GM23338 (cell line): ENCODE measurements around the gene MAD1L1. TPM values are rescaled to one million over a fixed set of nuclear protein-coding genes. Genes with fewer than 3 reads are reported as not detected.

Source experiments
- ATAC-seq: fragments of 200-7000 bp; cut with Tn5 transposase; 3 replicates; pipeline ENCODE4 v1.9.1; 2020
- DNase-seq: peaks from one replicate; pipeline ENCODE4 v3.0.0-alpha.2; 2015; ENCODE audit warnings: low spot score
- H2AFZ ChIP-seq: fragments of 200-600 bp; sonication (generic); 2 replicates; pipeline ENCODE4 v1.8.0; 2016; ENCODE audit warnings: antibody characterized with exemption, mild to moderate bottlenecking, moderate library complexity
- H3F3A ChIP-seq: fragments of 200-600 bp; sonication (generic); replicated peaks from 2 replicates; pipeline ENCODE4 v1.8.0; 2017; ENCODE audit warnings: antibody characterized with exemption, mixed run types, low read depth
- H3K27ac ChIP-seq: fragments of 200-600 bp; sonication (generic); 2 replicates; pipeline ENCODE4 v1.6.1; 2016; ENCODE audit warnings: low read depth
- H3K27me3 ChIP-seq: fragments of 200-600 bp; sonication (generic); 2 replicates; pipeline ENCODE4 v1.8.0; 2016; ENCODE audit warnings: mild to moderate bottlenecking, mixed run types, moderate library complexity; ENCODE audit not compliant: insufficient read depth
- H3K36me3 ChIP-seq: fragments of 200-600 bp; sonication (generic); 2 replicates; pipeline ENCODE4 v1.8.0; 2016; ENCODE audit warnings: mild to moderate bottlenecking; ENCODE audit not compliant: insufficient read depth
- H3K4me1 ChIP-seq: fragments of 200-600 bp; sonication (generic); 2 replicates; pipeline ENCODE4 v1.8.0; 2016; ENCODE audit warnings: mild to moderate bottlenecking, moderate library complexity; ENCODE audit not compliant: insufficient read depth
- H3K4me2 ChIP-seq: fragments of 200-600 bp; sonication (generic); 2 replicates; pipeline ENCODE4 v1.7.1; 2017; ENCODE audit warnings: mixed run types
- H3K4me3 ChIP-seq: fragments of 200-600 bp; sonication (generic); 2 replicates; pipeline ENCODE4 v1.6.1; 2016; ENCODE audit warnings: mixed run types
- H3K79me2 ChIP-seq: fragments of 200-600 bp; sonication (generic); replicated peaks from 2 replicates; pipeline ENCODE4 v1.8.0; 2017; ENCODE audit warnings: mild to moderate bottlenecking; ENCODE audit not compliant: insufficient read depth
- H3K9me2 ChIP-seq: fragments of 200-600 bp; sonication (generic); 2 replicates; pipeline ENCODE4 v1.8.0; 2017; ENCODE audit not compliant: insufficient read depth
- H4K20me1 ChIP-seq: fragments of 200-600 bp; sonication (generic); replicated peaks from 2 replicates; pipeline ENCODE4 v1.8.0; 2017; ENCODE audit warnings: mild to moderate bottlenecking; ENCODE audit not compliant: insufficient read depth
- H3K27ac Mint-ChIP-seq: 2 replicates; pipeline ENCODE4 v1.8.0; 2020; ENCODE audit warnings: inconsistent platforms, mild to moderate bottlenecking, moderate library complexity, mixed read lengths
- H3K27me3 Mint-ChIP-seq: 3 replicates; pipeline ENCODE4 v1.8.0; 2022; ENCODE audit warnings: low read depth, mild to moderate bottlenecking, moderate library complexity, mixed read lengths, inconsistent platforms; ENCODE audit not compliant: insufficient read depth, poor library complexity
- H3K36me3 Mint-ChIP-seq: 3 replicates; pipeline ENCODE4 v1.8.0; 2021; ENCODE audit warnings: low read depth, mild to moderate bottlenecking, inconsistent platforms, moderate library complexity, mixed read lengths
- H3K4me1 Mint-ChIP-seq: 3 replicates; pipeline ENCODE4 v1.8.0; 2020; ENCODE audit warnings: mild to moderate bottlenecking, inconsistent platforms, mixed read lengths
- H3K4me3 Mint-ChIP-seq: 3 replicates; pipeline ENCODE4 v1.8.0; 2021; ENCODE audit warnings: moderate library complexity, mild to moderate bottlenecking, inconsistent platforms, mixed read lengths
- H3K9me3 Mint-ChIP-seq: 3 replicates; pipeline ENCODE4 v1.8.0; 2020; ENCODE audit warnings: moderate library complexity, mild to moderate bottlenecking, inconsistent platforms, mixed read lengths
- CREB1 ChIP-seq: fragments of 250-450 bp; sonication (Bioruptor Pico); IDR thresholded peaks from 2 replicates; pipeline ENCODE4 v1.5.0; 2020; ENCODE audit warnings: low read depth, mild to moderate bottlenecking, moderate library complexity
- CTCF ChIP-seq, 2 experiments: fragments of 200-600 bp in 1 of 2; sonication (generic) in 1 of 2; conservative IDR thresholded peaks; 2 replicates each; pipeline versions ENCODE4 v1.5.1 to v1.6.1; 2016 to 2017; ENCODE audit warnings: antibody characterized with exemption in 2 of 2, low read depth in 2 of 2, mild to moderate bottlenecking in 2 of 2, moderate library complexity in 1 of 2
- ETS1 ChIP-seq: IDR thresholded peaks from 2 replicates; pipeline ENCODE4 v1.6.1; 2016; ENCODE audit warnings: antibody characterized with exemption
- EZH2 ChIP-seq: fragments of 200-600 bp; sonication (generic); IDR thresholded peaks from one replicate; pipeline ENCODE4 v1.8.0; 2017; ENCODE audit warnings: antibody characterized with exemption, mild to moderate bottlenecking, low read depth; ENCODE audit not compliant: unreplicated experiment
- EZH2phosphoT487 ChIP-seq: fragments of 200-600 bp; sonication (generic); IDR thresholded peaks from one replicate; pipeline ENCODE4 v1.8.1; 2018; ENCODE audit warnings: antibody characterized with exemption; ENCODE audit not compliant: unreplicated experiment
- JUNB ChIP-seq: IDR thresholded peaks from one replicate; pipeline ENCODE4 v1.6.1; 2016; ENCODE audit warnings: antibody characterized with exemption; ENCODE audit not compliant: unreplicated experiment
- NANOG ChIP-seq: IDR thresholded peaks from 2 replicates; pipeline ENCODE4 v1.6.1; 2016; ENCODE audit warnings: antibody characterized with exemption, borderline replicate concordance
- POLR2AphosphoS5 ChIP-seq: IDR thresholded peaks from 2 replicates; pipeline ENCODE4 v1.6.1; 2016; ENCODE audit warnings: antibody characterized with exemption, low read depth
- REST ChIP-seq: IDR thresholded peaks from one replicate; pipeline ENCODE4 v1.6.1; 2018; ENCODE audit warnings: antibody characterized with exemption; ENCODE audit not compliant: unreplicated experiment
- STAT1 ChIP-seq: IDR thresholded peaks from one replicate; pipeline ENCODE4 v1.6.1; 2016; ENCODE audit warnings: antibody characterized with exemption; ENCODE audit not compliant: unreplicated experiment
- ZNF114 ChIP-seq: fragments of 250-450 bp; sonication (Bioruptor Pico); IDR thresholded peaks from 2 replicates; pipeline ENCODE4 v1.5.0; 2020; ENCODE audit warnings: mild to moderate bottlenecking, moderate library complexity
- ZNF331 ChIP-seq: fragments of 250-450 bp; sonication (Bioruptor Pico); IDR thresholded peaks from 2 replicates; pipeline ENCODE4 v1.5.0; 2020; ENCODE audit warnings: low read depth, mild to moderate bottlenecking, moderate library complexity
- ZNF462 ChIP-seq: fragments of 250-450 bp; sonication (Bioruptor Pico); IDR thresholded peaks from 2 replicates; pipeline ENCODE4 v1.5.0; 2020; ENCODE audit warnings: mild to moderate bottlenecking, moderate library complexity
- polyA plus RNA-seq: library from polyadenylated mRNA; unstranded; fragments of >200 nt; fragmentation: Nextera tagmentation; extraction: Ambion mirVana; gene quantifications from 2 replicates; pipeline ENCODE4 v1.2.1, GENCODE V29; 2016
- total RNA-seq: library from RNA; depleted of rRNA; stranded (reverse); fragments of >200 nt; shearing (Covaris generic); gene quantifications from 2 replicates; pipeline ENCODE4 v1.2.3, GENCODE V29; 2014

Gene MAD1L1
- total and polyA plus RNA-seq, 2 experiments from 2014 or later: 40.3 to 59.3 TPM

GRCh38 chr7:1937252-1937605 is 295.5 kb downstream of the MAD1L1 start:
- no peaks in the 10 kb centered on the region for H3K27me3 ChIP-seq
- H3K27me3 Mint-ChIP-seq: peaks cover 20% of the 10 kb centered on the region
- no peaks in the 10 kb centered on the region for H3K4me1 ChIP-seq
- H3K4me3 ChIP-seq: no peak overlapping the region
- H3F3A ChIP-seq: no peaks in the 10 kb centered on the region
- H3K36me3 ChIP-seq: no peaks in the 10 kb centered on the region
- no peak overlapping the region for H3K4me2 ChIP-seq
- H3K36me3 Mint-ChIP-seq: peaks cover 37% of the 10 kb centered on the region
- TF ChIP-seq ZNF462 (CRISPR knock-in tag): no peak
- TF ChIP-seq ETS1: no peak
- no peak for TF ChIP-seq NANOG
- TF ChIP-seq ZNF331 (CRISPR knock-in tag): no peak
- no peak for TF ChIP-seq JUNB
- no peak for TF ChIP-seq EZH2
- TF ChIP-seq ZNF114 (CRISPR knock-in tag): no peak
- no peak for TF ChIP-seq CREB1
- TF ChIP-seq REST: no peak
- no peak for TF ChIP-seq EZH2phosphoT487
- TF ChIP-seq STAT1: no peak
- no peak for TF ChIP-seq CTCF (conservative IDR thresholded peaks at IDR 0.05; ENCODE audit: low read depth in 2 of 2)
- no peak for TF ChIP-seq POLR2AphosphoS5
- H3K4me3 Mint-ChIP-seq: no peak overlapping the region
- DNase-seq (no peak), ATAC-seq (no peak)
- no peak overlapping the region for H3K27ac ChIP-seq
- no peaks in the 10 kb centered on the region for H3K79me2 ChIP-seq
- H4K20me1 ChIP-seq: no peaks in the 10 kb centered on the region
- no peak overlapping the region for H3K27ac Mint-ChIP-seq
- no peak overlapping the region for H2AFZ ChIP-seq
- H3K9me2 ChIP-seq: no peaks in the 10 kb centered on the region
- no peaks in the 10 kb centered on the region; the same call in 1 of the 3 replicates for H3K4me1 Mint-ChIP-seq
- H3K9me3 Mint-ChIP-seq: peaks cover 20% of the 10 kb centered on the region
